ENCODE measurements around the gene FBXL20.
"Not testable (repeated sequence)": the region's sequence is repeated elsewhere in the genome, so short reads cannot be mapped to it uniquely, and the experiment has no call there.

The FBXL20 gene

GRCh38 chr17:39385040-39385439 is 16.4 kb downstream of the FBXL20 start:
- no peak for DNase-seq (ENCODE audit: low read depth)

GRCh38 chr17:39380144-39380543 is 21.3 kb downstream of the FBXL20 start:
- DNase-seq (ENCODE audit: low read depth): no peak

DNA sequence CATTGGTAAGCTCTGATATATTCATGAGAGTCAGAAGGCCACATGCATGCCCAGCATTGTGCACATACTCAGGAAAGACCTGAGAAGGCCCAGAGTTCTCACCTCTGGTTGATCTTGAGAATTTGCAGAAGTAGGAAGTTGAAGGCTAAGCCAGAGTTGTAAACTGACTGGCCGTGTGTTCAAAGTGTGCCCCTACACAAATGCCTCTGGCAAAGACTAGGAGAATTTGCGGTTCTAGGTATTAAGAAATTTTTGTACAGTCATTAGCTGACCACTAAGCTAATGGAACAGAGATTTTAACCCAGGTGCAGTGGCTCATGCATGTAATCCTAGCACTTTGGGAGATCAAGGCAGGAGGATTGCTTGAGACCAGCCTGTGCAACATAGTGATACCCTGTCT is 25.0 kb downstream of the FBXL20 start:
- no peak for DNase-seq (ENCODE audit: low read depth)

- not testable (repeated sequence) for DNase-seq (ENCODE audit: low read depth)
Observed at GRCh38 chr17:39367805-39368204, 33.6 kb downstream of the FBXL20 start.

DNA sequence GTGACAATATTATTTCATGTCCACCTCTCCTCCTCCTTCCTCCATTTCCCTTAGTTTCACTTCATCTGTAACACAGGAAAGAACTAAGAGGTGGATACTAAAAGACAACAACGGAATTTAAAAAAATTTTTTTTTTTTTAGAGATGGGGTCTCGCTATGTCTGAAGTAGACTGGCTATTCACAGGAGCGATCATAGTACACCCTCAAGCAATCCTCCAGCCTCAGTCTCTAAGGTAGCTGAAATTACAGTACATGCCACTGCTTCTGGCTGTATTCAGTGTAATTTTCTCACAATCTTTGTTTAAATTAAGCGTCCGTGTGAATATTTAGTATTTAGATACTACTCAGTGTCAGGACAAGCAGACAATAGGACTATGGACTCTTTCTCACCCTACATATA is 35.6 kb downstream of the FBXL20 start:
- DNase-seq (ENCODE audit: low read depth): no peak

DNA sequence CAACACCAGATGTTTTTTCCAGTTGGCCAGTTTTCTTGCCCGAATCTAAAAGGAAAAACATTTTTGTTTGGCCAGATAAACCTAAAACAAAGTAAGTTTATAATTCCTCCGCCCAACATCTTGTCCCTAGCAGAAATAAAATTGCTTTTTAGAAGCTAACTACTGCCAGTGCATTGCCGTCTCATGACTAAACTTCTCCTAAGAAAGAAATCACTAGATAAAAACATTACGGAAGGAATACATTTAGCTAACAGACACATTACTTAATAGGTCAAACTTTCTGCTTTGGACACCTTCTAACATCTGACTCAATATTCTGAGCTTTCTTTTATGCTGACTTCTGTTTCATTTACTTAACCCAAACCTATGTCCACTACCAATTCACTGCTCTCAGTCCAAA is 36.2 kb downstream of the FBXL20 start:
- peak; percentile 57 for DNase-seq (ENCODE audit: low read depth)

- DNase-seq (ENCODE audit: low read depth): no peak
Observed at GRCh38 chr17:39364236-39365025, 37.0 kb downstream of the FBXL20 start.

- DNase-seq (ENCODE audit: low read depth): no peak
Observed at GRCh38 chr17:39361064-39361463, 40.4 kb downstream of the FBXL20 start.

DNA sequence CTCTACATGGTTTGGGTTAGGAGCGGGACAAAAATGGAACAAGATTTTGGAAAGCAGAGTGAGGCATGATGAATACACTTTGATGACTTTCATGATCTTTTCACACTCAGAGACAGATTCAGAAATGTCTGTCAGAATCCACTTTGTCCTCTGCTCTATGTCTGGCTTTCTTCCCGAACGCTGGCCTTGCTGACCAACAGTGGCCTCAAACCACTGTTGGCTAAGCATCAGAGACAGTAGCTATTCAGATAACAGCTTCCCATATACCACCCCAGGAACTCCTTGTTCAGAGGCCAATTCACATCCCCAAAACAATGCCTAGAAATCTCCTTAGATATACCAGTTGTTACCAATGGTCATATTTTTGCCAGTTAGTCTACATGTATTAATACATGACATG is 40.9 kb downstream of the FBXL20 start:
- no peak for DNase-seq (ENCODE audit: low read depth)

- no peak for DNase-seq (ENCODE audit: low read depth)
Observed at GRCh38 chr17:39359994-39360393, 41.4 kb downstream of the FBXL20 start.

- DNase-seq (ENCODE audit: low read depth): no peak
Observed at GRCh38 chr17:39357986-39358385, 43.4 kb downstream of the FBXL20 start.

GRCh38 chr17:39357488-39357887 is 43.9 kb downstream of the FBXL20 start:
- DNase-seq (ENCODE audit: low read depth): no peak

DNA sequence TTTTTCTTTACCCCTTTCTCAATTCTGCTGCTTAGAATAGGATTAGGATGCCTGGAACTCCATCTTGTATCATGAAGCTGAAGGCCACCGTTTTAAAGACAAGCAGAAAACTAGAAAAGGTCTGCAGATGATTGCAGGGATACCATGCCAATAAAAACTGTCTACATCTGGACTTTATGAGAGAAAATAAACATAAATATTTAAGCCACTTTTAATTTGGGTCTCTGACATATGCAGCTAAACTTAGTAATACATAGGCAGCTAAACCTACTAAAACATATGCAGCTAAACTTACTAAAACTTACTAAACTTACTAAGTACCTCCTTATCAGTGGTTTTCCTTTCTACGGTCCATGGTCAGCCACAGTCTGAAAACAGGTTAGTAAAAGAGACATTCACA is 48.4 kb downstream of the FBXL20 start:
- DNase-seq (ENCODE audit: low read depth): no peak

DNA sequence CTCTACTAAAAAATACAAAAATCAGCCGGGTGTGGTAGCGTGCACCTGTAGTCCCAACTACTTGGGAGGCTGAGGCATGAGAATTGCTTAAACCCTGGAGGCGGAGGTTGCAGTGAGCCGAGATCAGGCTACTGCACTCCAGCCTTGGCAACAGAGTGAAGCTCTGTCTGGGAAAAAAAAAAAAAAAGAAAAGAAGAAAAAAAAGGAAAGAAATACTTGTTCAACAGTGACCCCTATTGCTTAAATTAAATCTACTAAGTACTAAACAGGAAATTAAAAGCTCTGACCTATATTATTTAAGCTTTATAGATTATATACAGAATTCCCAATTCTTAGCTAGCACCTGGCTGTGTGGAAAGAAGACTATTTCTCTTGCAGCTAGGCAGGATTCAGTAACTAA is 48.9 kb downstream of the FBXL20 start:
- no peak for DNase-seq (ENCODE audit: low read depth)

GRCh38 chr17:39351508-39351907 is 49.9 kb downstream of the FBXL20 start:
- DNase-seq (ENCODE audit: low read depth): no peak

DNA sequence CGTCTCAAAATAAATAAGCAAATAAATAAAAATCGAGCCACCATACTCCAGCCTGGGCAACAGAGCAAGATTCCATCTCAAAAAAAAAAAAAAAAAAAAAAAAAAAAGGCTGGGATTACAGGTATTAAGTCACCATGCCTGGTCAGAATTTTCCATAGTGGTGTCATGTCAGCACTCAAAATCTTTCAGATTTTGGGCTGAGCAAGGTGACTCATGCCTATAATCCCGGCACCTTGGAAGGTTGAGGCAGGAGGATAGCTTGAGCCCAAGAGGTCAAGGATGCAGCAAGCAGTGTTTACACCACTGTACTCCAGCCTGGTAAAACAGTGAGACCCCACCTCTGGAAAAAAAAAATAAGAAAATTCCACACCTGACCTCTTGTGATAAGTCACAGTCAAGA is 52.2 kb downstream of the FBXL20 start:
- DNase-seq (ENCODE audit: low read depth): no peak

DNA sequence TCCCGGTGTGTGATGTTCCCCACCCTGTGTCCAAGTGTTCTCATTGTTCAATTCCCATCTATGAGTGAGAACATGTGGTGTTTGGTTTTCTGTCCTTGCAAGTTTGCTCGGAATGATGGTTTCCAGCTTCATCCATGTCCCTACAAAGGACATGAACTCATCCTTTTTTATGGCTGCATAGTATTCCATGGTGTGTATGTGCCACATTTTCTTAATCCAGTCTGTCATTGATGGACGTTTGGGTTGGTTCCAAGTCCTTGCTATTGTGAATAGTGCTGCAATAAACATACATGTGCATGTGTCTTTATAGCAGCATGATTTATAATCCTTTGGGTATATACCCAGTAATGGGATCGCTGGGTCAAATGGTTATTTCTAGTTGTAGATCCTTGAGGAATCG is 54.6 kb downstream of the FBXL20 start:
- not testable (repeated sequence) for DNase-seq (ENCODE audit: low read depth)

GRCh38 chr17:39341541-39341940 is 59.9 kb downstream of the FBXL20 start:
- DNase-seq (ENCODE audit: low read depth): no peak

DNA sequence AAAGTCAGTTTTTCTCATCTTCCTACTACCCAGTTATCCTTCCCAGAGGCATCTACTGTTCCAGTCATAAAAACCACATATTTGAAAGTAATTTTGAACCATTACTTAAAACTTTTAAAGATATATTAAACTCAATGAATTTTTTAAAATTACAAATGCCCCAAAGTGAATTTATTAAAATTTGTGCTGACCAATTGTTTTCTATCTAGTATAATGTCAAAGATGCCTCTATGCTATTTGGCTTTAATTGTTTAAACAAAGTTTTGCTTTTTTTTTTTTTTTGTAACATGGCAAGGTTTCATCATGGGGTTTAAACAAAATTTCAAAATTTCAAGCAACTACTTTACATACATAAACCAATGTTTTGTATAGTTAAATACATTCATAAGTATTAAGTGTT is 60.7 kb downstream of the FBXL20 start:
- DNase-seq (ENCODE audit: low read depth): no peak

GRCh38 chr17:39339272-39339671 is 62.2 kb downstream of the FBXL20 start:
- DNase-seq (ENCODE audit: low read depth): no peak

GRCh38 chr17:39337649-39338048 is 63.8 kb downstream of the FBXL20 start:
- DNase-seq (ENCODE audit: low read depth): not testable (repeated sequence)

DNA sequence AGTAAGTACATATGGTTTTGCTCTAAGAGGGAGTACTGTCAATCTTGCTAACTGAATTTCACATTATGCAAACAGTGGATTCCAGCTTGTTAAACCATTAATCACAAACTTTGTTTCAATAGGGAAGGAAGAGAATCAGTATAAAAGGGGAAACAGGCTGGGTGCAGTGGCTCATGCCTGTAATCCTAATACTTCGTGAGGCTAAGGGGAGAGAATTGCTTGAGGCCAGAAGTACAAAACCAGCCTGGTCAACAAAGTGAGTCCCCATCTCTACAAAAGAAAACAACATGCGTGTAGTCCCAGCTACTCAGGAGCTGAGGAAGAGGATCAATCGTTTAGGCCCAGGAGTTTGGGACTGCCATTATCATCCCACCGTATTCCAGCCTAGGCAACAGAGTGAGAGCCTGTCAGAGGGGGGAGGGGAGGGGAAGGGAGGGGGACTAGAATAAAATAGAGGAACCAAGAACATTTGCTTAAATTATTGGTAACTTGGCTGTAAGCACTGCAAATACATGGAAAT is 65.7 kb downstream of the FBXL20 start:
- no peak for DNase-seq (ENCODE audit: low read depth)

GRCh38 chr17:39334008-39334744 is 67.2 kb downstream of the FBXL20 start:
- not testable (repeated sequence) for DNase-seq (ENCODE audit: low read depth)
